Measurements from ENCODE around the gene HEG1.
"Not testable (repeated sequence)": the region's sequence is repeated elsewhere in the genome, so short reads cannot be mapped to it uniquely, and the experiment has no call there.

HEG1 gene

GRCh38 chr3:125055913-125056745, at the start of gene HEG1:
HEG1 (minus strand) TSS chr3:125055997; CDS start chr3:125055890, 107 bp downstream.
- DNase-seq: peak; percentile 68 to 72

DNA sequence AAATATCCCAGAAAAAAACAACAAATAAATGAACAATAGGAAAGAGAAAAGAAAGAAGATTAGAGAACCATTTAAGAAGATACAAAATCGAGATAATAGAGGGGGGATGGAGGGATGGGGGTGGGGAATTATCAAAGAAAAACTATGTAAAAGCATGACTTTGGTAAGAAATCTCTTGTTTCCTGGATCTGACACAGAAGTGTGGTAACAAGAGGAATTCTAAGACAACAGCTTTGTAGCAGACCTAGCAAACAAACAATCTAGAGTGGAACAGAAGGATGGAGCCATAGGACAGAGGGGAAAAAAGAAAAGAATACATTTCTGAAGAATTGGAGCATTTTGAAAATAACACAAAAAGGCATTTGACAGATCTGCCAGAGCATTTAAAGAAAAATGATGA, 49.3 kb upstream of the HEG1 start:
- no peak for DNase-seq

DNA sequence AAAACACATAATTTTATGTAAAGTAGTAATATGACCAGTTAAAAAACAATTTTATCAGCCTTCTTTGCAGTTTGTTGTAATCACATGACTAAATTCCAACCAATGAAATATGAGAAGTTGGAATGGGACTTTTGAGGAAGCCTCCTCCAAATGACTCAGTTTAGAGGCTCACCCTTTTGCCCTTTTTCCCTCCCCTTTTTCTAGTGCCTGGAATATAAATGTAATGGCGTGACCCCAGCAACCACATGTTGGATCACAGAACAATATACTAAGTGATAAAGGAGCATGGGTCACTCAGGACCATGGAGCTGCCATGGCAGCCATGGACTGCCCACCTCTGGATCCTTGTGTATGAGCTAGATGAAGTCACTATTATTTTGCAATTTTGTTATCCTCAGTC, 48.8 kb upstream of the HEG1 start:
- DNase-seq: no peak

DNA sequence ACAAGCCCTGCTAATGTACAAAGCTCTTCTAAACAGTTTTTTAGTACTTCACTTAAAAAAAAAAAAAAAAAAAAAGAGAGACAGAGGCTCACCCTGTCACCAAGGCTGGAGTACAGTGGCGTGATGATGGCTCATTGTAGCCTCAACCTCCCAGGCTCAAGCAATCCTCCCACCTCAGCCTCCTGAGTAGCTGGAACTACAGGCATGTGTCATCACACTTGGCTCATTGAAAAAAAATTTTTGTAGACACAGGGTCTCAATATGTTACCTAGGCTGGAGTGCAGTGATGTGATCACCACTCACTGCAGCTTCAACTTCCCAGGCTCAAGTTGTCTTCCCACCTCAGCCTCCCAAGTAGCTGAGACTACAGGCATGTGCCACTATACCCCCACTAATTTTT, 47.6 kb upstream of the HEG1 start:
- DNase-seq: no peak

GRCh38 chr3:125102470-125102869, 46.7 kb upstream of the HEG1 start:
- no peak for DNase-seq

DNA sequence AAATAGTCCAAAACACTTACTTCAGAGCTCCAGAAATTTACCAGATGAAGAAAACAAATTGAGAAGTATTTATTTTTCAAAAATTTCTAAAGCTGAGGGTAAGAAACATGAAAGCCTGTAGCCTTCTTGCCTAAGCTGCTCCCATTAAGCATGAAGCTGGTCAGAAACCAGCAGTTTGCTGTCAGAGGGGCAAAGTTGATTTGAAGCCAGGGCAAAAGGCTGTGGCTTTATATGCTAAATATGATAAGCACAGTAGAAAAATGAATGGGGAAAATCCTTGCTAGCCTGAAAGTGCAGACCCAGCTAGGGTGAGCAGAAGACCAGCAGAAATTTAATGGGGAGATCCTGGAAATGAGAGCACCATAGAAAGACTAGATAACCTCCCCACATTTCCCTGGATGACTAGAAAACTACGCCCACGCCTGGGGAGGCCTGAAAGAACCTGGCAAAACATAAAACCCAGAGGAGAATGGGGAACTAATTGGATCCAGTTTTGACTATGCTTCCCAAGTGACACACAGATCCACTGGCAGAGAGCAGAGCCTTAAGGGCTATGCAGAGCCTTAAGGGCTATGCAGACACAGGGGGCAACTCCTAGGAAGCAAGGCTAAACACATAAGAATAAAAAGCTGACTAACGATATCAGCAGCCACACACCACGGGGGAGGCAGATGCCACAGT, 43.0 kb upstream of the HEG1 start:
- DNase-seq: no peak

- DNase-seq: no peak
Measured at GRCh38 chr3:125090649-125091048, 34.9 kb upstream of the HEG1 start.

GRCh38 chr3:125087768-125088391, 32.1 kb upstream of the HEG1 start:
- DNase-seq: no peak

GRCh38 chr3:125085166-125085565, 29.4 kb upstream of the HEG1 start:
- no peak for DNase-seq

DNA sequence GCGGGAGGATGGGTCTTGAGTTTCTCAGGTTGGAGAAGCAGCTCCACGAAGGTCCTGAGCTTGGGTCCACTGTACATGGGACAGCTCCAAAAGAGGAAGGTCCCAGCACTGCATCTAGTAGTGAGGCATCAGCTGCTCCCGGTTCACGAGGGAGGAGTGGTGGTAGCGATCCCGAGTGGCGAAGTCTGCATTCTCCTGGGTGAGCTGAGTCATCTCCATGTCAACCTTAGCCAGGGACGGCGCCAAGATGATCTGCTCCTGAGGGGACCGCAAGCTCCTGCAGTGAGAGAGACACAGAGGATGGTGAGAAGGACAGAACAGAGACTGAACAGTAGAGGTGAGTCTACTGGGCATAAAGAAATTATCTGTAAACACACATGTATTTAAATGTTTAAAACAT, 28.0 kb upstream of the HEG1 start:
- DNase-seq: no peak

- not testable (repeated sequence) for DNase-seq
Measured at GRCh38 chr3:125082339-125082738, 26.5 kb upstream of the HEG1 start.

DNA sequence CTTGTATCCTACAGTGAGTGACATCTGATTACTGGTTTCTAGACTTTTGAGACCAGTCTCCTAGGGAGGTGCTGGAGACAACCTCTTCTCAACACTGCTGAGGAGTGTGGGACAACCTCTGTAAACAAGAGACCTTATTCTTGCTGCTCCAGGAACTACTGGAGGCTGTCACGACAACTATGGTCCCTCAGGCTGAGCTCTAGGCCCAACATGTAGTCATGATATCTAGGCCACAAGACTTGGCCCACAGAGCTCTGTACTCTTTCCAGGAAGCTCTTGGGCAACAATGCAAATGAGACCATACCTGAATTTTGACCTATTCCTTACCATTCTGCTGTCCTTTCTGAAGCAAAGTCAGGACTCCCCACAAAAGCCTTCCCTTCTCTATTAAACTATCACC, 24.3 kb upstream of the HEG1 start:
- no peak for DNase-seq

- DNase-seq: no peak
Measured at GRCh38 chr3:125079675-125080045, 23.9 kb upstream of the HEG1 start.

DNA sequence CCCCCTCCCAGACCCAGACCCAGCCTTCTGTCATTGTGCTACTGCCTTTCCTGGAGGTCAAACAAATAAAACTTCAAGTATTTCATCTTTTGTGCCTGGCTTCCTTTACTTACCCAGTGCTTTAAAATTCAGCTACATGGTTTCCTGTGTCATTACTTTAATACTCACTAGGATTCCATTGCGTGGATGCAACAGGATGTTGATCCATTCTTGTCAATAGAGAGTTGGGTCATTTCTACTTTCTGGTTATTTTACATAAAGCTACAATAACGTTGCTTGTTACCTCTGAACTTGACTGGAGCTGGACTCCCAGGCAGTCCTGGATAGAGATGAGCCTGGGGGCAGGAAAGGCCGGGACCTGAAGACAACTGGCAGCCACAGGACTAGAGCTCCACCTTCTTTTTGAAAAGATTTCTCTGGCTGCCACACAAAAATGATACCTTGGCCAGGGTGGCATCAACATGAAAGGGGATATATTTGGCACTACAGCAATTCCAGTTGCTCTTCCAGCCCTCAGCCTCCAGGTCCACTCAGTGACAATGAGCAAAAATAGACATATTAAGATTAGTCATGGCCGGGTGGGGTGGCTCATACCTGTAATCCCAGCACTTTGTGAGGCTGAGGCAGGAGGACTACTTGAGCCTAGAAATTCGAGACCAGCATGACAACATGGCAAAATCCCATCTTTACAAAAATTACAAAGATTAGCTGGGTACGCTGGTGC, 23.3 kb upstream of the HEG1 start:
- no peak for DNase-seq

GRCh38 chr3:125077864-125078263, 22.1 kb upstream of the HEG1 start:
- no peak for DNase-seq

DNA sequence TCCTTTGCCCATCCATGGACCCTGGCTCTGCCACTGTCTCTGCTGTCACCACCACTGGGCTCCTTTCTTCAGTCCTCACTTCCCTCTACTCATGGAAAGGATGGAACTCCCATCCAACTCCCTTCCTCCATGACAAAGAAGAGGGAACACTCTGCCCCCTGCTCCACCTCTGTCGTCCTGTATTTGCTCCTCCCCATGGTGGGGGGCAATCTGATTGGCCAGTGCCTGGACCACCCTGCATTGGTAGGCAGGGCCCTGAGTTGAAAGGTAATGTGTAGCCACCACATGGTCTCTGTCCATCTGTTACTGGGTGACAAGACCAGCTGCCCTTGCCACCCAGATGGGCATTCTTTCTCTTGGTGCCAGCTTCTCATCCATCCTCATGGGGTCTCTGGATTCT, 20.7 kb upstream of the HEG1 start:
- DNase-seq: no peak

GRCh38 chr3:125075738-125076137, 19.9 kb upstream of the HEG1 start:
- no peak for DNase-seq

GRCh38 chr3:125073390-125073905, 17.7 kb upstream of the HEG1 start:
- DNase-seq: no peak

GRCh38 chr3:125072749-125073389, 17.1 kb upstream of the HEG1 start:
- DNase-seq: no peak

DNA sequence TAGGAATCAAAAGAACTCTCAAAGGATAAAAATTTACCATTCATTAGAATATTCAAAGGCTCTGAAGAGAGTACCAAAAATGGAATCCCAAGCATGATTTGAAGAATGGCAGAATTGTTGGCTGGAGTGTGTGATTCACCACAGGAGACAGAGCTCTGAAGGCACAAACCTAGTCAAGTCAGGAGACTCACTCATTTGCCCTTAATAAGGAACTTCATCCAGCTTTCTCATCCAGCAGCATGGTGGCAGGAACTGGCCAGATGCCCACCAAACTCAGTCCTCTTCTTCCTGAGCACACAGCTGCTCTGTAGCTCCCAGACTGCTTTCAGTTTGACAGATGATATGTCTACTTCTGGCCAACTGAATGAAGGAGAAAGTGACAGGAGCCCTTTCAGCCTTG, 16.5 kb upstream of the HEG1 start:
- DNase-seq: no peak

GRCh38 chr3:125069968-125070745, 14.4 kb upstream of the HEG1 start:
- no peak for DNase-seq

GRCh38 chr3:125069452-125069851, 13.7 kb upstream of the HEG1 start:
- no peak for DNase-seq

Measured in activated CD4-positive, alpha-beta T cell treated with anti-CD3 and anti-CD28 coated beads, Interleukin-2, amount 50 U/mL, for 4 hours (primary cell).